ENCODE data around the gene CACNA1I. TPM values are rescaled to one million over a fixed set of nuclear protein-coding genes. Genes with fewer than 3 reads are reported as not detected.

Gene CACNA1I
- total RNA-seq, 4 donors from 2014 or later: under 0.01 to 0.15 TPM; not detected in 2

GRCh38 chr22:39724390-39724789, 153.8 kb downstream of the CACNA1I start:
- DNase-seq: no peak
- intact Hi-C loops (cut with DNase I; ENCODE audit: low total_unique reads): no loop called here
- H3K27ac ChIP-seq: no peak overlapping the region
- H3K27me3 ChIP-seq: no peaks in the 10 kb centered on the region
- no peak overlapping the region for H3K4me3 ChIP-seq
- H3K36me3 ChIP-seq: no peaks in the 10 kb centered on the region
- TF ChIP-seq CTCF (IDR thresholded peaks at IDR 0.05) (no peak), POLR2A (IDR thresholded peaks at IDR 0.05) (no peak)
- no peaks in the 10 kb centered on the region for H3K9me3 ChIP-seq
- H3K4me1 ChIP-seq: no peaks in the 10 kb centered on the region

GRCh38 chr22:39724857-39725256, 154.3 kb downstream of the CACNA1I start:
- Histone ChIP-seq H3K36me3 (no peaks in the 10 kb centered on the region), H3K27ac (no peak overlapping the region), H3K4me3 (no peak overlapping the region), H3K9me3 (no peaks in the 10 kb centered on the region), H3K27me3 (no peaks in the 10 kb centered on the region), H3K4me1 (no peaks in the 10 kb centered on the region)
- TF ChIP-seq CTCF (IDR thresholded peaks at IDR 0.05) (no peak), POLR2A (IDR thresholded peaks at IDR 0.05) (no peak)
- DNase-seq: no peak
- intact Hi-C loops (cut with DNase I; ENCODE audit: low total_unique reads): no loop called here

GRCh38 chr22:39725351-39726035, 154.9 kb downstream of the CACNA1I start:
- no peak for DNase-seq
- Histone ChIP-seq H3K36me3 (no peaks in the 10 kb centered on the region), H3K27me3 (no peaks in the 10 kb centered on the region), H3K4me3 (no peak overlapping the region), H3K4me1 (no peaks in the 10 kb centered on the region), H3K27ac (no peak overlapping the region), H3K9me3 (no peaks in the 10 kb centered on the region)
- TF ChIP-seq POLR2A (IDR thresholded peaks at IDR 0.05): no peak
- TF ChIP-seq CTCF (IDR thresholded peaks at IDR 0.05): no peak
- intact Hi-C loops (cut with DNase I; ENCODE audit: low total_unique reads): no loop called here

- Histone ChIP-seq H3K4me1 (no peaks in the 10 kb centered on the region), H3K4me3 (no peak overlapping the region), H3K27ac (no peak overlapping the region), H3K27me3 (no peaks in the 10 kb centered on the region), H3K9me3 (no peaks in the 10 kb centered on the region), H3K36me3 (no peaks in the 10 kb centered on the region)
- intact Hi-C loops (cut with DNase I; ENCODE audit: low total_unique reads): no loop called here
- TF ChIP-seq CTCF (IDR thresholded peaks at IDR 0.05) (no peak), POLR2A (IDR thresholded peaks at IDR 0.05) (no peak)
- DNase-seq: no peak
Measured at GRCh38 chr22:39727541-39727940, 157.0 kb downstream of the CACNA1I start.

GRCh38 chr22:39728236-39728860, 157.8 kb downstream of the CACNA1I start:
- H3K27ac ChIP-seq: no peak overlapping the region
- H3K27me3 ChIP-seq: no peaks in the 10 kb centered on the region
- intact Hi-C loops (cut with DNase I; ENCODE audit: low total_unique reads): no loop called here
- TF ChIP-seq CTCF (IDR thresholded peaks at IDR 0.05) (no peak), POLR2A (IDR thresholded peaks at IDR 0.05) (no peak)
- no peaks in the 10 kb centered on the region for H3K4me1 ChIP-seq
- no peaks in the 10 kb centered on the region for H3K36me3 ChIP-seq
- DNase-seq: no peak
- H3K9me3 ChIP-seq: no peaks in the 10 kb centered on the region
- H3K4me3 ChIP-seq: no peak overlapping the region
